Skeletal muscle cell (primary cell): ENCODE data around the gene ZNF462.

Experiments
- DNase-seq: peaks from one replicate; pipeline ENCODE4 v3.0.0-alpha.2; 2010; ENCODE audit warnings: low read depth
- H3K4me3 ChIP-seq: 2 replicates; pipeline ENCODE4 v1.5.1; 2011; ENCODE audit warnings: low read depth, mild to moderate bottlenecking, control low read depth, low read length, moderate library complexity

ZNF462 gene

GRCh38 chr9:106862110-106862820, 701 bp upstream of the ZNF462 start:
- no peak for DNase-seq
- peak overlapping the region; percentile 86 for H3K4me3 ChIP-seq

GRCh38 chr9:106864373-106865143, 1.6 kb downstream of the ZNF462 start:
- no peak for DNase-seq
- H3K4me3 ChIP-seq, result peak overlapping the region; percentile 86

- no peak for DNase-seq
- H3K4me3 ChIP-seq, result no peak overlapping the region
Measured at GRCh38 chr9:106866243-106866642, 3.3 kb downstream of the ZNF462 start.

GRCh38 chr9:106867286-106867685, 4.3 kb downstream of the ZNF462 start:
- DNase-seq, result no peak
- H3K4me3 ChIP-seq, result no peak overlapping the region

DNA sequence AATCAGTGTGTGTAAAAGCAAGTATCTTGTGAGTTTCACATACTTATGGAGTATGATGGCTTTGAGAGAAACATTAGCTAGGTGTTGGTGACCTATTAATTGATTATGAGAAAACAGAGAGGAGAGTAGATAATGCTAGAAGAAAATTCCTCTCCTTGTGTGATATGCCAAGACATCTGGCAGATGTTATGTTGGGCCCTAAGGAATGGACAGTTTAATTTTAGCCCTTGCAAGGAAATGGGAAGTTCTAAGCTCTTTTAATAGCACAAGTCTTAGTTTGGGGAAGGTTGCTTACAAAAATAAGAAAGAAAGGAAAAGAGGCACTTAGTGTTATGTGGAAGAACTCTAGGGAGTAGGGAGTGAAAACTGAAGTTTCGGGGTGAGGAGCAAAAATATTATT, 5.1 kb downstream of the ZNF462 start:
- no peak for DNase-seq
- H3K4me3 ChIP-seq, result no peak overlapping the region

DNA sequence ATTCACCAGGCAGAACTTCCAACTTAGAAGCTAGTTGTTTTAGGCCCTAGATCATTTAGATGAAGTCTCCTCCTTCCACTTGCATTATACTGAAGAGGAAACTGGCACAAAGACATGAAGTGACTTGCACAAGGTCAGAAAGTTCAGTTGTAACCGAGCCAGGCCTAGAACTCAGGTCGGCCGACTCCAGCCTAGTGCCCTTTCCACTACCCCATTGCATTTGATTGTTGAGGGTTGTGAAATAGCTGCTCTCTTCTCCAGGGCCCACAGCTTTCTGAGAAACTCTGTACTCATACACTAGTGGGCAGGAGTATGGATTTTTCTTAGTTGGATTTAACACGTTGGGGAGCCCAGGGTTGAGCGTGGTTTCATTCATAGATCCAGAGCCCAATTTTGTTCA, 5.6 kb downstream of the ZNF462 start:
- H3K4me3 ChIP-seq, result no peak overlapping the region
- DNase-seq, result no peak

GRCh38 chr9:106869028-106869427, 6.1 kb downstream of the ZNF462 start:
- H3K4me3 ChIP-seq, result no peak overlapping the region
- no peak for DNase-seq

- no peak for DNase-seq
- no peak overlapping the region for H3K4me3 ChIP-seq
Measured at GRCh38 chr9:106869458-106869857, 6.5 kb downstream of the ZNF462 start.

DNA sequence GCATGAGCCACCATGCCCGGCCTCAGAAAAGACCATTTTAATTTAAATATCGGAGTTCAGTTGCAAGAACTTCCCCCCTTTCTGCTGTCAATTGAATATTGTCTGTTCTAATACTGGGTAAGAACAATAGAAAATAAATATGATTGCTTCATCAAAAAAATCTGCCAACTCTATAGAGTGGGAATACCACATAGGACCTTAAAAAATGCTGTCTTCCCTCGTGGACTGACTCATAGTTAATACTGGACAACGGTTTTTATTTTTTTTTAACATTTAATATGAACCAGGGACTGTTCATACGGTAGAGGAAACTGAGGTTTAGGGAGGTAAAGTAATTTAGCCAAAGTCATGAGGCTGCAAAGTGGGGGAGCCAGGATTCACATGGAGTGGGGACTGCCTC, 9.7 kb downstream of the ZNF462 start:
- no peak for DNase-seq
- H3K4me3 ChIP-seq, result no peak overlapping the region

- no peak overlapping the region for H3K4me3 ChIP-seq
- DNase-seq, result no peak
Measured at GRCh38 chr9:106874031-106874430, 11.1 kb downstream of the ZNF462 start.

DNA sequence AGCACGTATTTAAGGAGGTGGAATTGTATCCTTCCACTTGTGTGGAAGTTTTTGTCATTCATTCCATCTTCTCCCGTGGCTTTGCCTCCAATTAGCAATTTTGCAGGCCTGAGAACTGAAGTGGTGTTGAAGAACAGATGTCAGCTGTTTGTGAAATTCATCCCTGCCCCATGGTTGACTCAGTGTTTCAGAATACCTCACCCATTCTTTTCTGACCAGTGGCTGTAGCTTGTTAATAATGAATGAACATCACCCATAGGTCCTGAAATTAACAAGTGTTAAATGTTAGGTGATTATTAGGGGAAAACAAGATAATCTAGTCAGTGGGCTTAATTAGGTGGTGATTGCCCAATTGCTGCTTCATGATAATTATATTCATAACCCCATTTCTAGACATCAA, 11.7 kb downstream of the ZNF462 start:
- no peak overlapping the region for H3K4me3 ChIP-seq
- no peak for DNase-seq

DNA sequence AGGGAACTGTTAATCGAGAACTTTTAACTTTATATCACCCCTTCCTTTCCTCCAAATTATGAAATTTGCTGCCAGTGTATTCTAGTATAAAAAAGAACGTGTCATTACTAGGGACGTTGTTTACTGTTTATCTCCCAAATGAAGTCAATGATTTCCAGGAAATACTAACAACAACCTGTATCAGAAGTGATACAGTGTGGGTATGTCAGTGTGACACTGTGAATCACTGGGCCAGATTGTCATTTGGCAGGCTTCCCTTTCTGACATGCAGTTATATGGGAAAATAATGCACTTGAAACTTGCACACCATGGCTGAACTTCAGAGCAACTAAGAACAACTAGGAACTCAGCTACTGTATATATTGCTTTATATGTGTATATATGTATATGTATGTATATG, 12.6 kb downstream of the ZNF462 start:
- DNase-seq, result no peak
- H3K4me3 ChIP-seq, result no peak overlapping the region

DNA sequence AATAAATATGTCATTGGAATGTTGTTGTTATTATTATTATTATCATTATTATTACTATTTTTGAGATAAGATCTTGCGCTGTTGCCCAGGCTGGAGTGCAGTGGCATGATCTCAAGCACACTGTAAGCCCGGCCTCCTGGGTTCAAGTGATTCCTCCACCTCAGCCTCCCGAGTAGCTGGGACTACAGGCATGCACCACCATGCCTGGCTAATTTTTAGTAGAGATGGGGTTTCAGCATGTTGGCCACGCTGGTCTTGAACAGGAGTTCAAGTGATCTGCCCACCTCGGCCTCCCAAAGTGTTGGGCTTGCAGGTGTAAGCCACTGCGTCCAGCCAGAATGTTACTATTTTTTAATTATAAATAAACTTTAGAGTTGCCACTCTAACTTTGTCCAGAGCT, 14.4 kb downstream of the ZNF462 start:
- no peak for DNase-seq
- no peak overlapping the region for H3K4me3 ChIP-seq

DNA sequence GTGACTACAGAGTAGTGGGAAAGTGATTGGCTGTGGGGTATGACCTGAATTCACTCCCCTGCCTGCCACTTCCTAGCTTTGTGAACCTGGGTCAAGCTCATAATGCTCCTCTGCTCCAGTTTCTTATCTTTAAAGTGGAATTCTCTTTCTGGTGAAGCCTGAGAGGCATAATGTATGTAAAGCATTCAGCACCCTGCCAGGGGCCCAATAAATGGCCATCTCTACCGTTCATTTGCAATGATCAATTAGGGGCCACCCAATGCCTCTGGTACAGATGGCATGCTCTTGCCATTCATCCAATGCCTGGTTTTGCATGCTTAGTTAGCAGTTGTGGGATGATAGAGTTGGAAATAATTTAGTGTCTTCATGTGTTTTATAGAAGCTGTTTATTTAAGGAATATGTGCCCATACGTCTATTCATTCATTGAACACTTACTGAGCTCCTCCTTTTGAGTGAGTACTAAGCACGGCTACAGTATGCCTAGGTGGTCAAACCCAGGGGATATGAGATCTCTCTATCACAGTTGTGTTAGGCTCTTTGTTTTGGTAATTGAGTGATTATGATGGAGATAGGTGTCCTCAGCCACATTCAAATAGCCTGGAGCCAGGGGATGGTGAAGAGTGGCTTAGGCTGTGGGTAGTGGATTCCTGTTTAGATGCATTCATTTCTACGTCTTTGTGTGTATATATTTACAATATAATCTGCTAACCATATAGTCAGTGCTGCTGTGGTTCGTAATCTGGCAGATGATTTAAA, 15.3 kb downstream of the ZNF462 start:
- no peak overlapping the region for H3K4me3 ChIP-seq
- no peak for DNase-seq

GRCh38 chr9:106878934-106879333, 16.0 kb downstream of the ZNF462 start:
- DNase-seq, result peak; percentile 96
- no peak overlapping the region for H3K4me3 ChIP-seq

- DNase-seq, result no peak
- no peak overlapping the region for H3K4me3 ChIP-seq
Measured at GRCh38 chr9:106879439-106879882, 16.5 kb downstream of the ZNF462 start.

DNA sequence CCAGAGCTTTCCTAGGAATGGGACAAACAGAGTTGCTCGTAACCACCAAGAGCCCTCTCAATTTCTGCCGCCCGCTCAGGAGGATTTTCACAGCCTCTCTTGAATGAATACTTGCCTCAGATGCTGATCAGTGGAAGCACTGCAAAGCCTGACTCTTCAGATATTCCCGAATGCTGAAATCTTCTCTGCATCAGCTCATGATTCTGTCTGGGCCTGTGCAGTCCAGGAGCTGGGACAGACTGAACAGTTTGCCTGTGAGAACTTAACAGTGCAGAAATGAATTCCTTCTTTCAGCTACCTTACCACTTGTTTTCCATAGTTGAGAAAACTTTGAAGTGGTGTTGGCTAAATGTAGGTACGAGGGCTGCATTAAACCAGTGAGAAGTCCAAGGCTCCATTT, 17.1 kb downstream of the ZNF462 start:
- DNase-seq, result no peak
- no peak overlapping the region for H3K4me3 ChIP-seq

- DNase-seq, result no peak
- H3K4me3 ChIP-seq, result no peak overlapping the region
Measured at GRCh38 chr9:106880863-106881262, 17.9 kb downstream of the ZNF462 start.

- no peak for DNase-seq
- no peak overlapping the region for H3K4me3 ChIP-seq
Measured at GRCh38 chr9:106883030-106883429, 20.1 kb downstream of the ZNF462 start.

DNA sequence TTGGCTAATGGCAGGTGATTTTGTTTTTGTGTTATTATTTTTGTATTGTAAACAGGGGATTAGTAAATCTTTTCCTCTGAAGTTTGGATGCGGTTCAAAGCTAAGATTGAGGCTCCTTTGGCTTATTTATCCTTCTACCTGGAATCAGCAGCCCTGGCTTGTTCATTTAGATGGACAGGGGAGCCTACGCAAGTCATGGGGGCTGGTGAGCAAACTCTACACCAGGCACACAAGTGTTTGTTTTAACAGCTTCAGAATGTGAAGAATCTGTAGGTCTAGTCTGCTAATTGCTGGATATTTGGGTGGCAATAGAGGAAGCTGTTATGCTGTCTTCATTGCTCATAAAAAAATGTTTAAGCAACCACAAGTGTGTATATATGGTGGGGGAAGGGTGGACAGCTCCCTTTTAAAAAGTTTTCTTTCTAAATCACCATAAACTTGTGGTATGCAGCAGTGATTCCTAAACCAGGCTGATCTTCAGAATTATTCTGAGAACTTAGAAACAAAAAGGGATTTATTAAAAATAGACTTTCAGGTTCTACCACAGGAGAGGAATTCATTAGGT, 20.7 kb downstream of the ZNF462 start:
- DNase-seq, result no peak
- H3K4me3 ChIP-seq, result no peak overlapping the region
